MM.1S (cell line): Measurements from ENCODE around the gene FNDC1.

Experiments used
- CTCF ChIP-seq: fragments of 300-600 bp; sonication (generic); IDR thresholded peaks from 2 replicates; pipeline ENCODE4 v1.5.1; 2016; ENCODE audit warnings: antibody characterized with exemption, low read length, mixed read lengths
- EZH2phosphoT487 ChIP-seq: fragments of 300-600 bp; sonication (generic); IDR thresholded peaks from 2 replicates; pipeline ENCODE4 v1.6.1; 2018; ENCODE audit warnings: antibody characterized with exemption, low read length

DNA sequence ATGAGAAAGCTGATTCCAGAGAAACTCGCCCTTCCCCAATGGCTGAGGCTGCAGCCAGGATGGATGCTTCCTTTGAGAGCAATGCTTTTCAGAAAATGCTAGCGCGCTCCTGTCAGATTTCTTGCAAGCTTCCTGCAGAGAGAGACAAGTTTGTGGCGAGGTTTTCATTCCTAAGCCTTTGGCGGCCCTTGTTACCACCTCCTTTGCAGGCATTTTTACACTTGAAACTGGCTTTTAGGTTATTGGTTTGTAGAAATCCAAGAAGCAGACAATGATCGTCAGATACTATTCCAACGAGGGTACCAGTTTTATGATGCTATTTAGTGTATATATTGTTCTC, 1.1 kb downstream of the FNDC1 start:
- no peak for TF ChIP-seq CTCF
- TF ChIP-seq EZH2phosphoT487, result no peak
